K562 (cell line): ENCODE data around the gene SPOCK3. TPM values are rescaled to one million over a fixed set of nuclear protein-coding genes. Genes with fewer than 3 reads are reported as not detected.

Source experiments
- ATAC-seq: fragments of 200-7000 bp; cut with Tn5 transposase; 3 replicates; pipeline ENCODE4 v1.9.1; 2020; ENCODE audit warnings: moderate library complexity
- BruUV-seq: library from RNA; stranded (reverse); fragments of 400-500 nt; replicated peaks from 2 replicates; lab custom pipeline; 2021; lab: Mats Ljungman, UMichigan
- CTCF ChIA-PET: fragments of 300-600 bp; formaldehyde crosslinking; extraction: SDS; loops from one replicate; lab custom pipeline; 2021; ENCODE audit warnings: low intra/inter-chr PET ratio; lab: Yijun Ruan, JAX
- POLR2A ChIA-PET: fragments of 300-600, 350-650 bp; sonication (Branson Sonifier 250); formaldehyde crosslinking; extraction: SDS; loops from one replicate; lab custom pipeline; 2021; ENCODE audit warnings: antibody characterized with exemption, inconsistent platforms; lab: Yijun Ruan, JAX
- DNase-seq, 4 experiments: peaks; one replicate each; pipeline versions ENCODE4 v3.0.0 to v3.0.0-alpha.2; 2011 to 2018; ENCODE audit warnings: low spot score in 3 of 4, mixed read lengths in 3 of 4; ENCODE audit errors: extremely low read depth in 1 of 4
- FAIRE-seq: peaks from 2 replicates; lab custom pipeline; 2011; peaks lifted over from hg19 to GRCh38; lab: Jason Lieb, UNC
- H2AFZ ChIP-seq: 2 replicates; pipeline ENCODE4 v1.6.0; 2011; ENCODE audit warnings: low read depth, low read length, control low read depth, inconsistent platforms
- H3K27ac ChIP-seq: fragments of 200-600 bp; 3 replicates; pipeline ENCODE4 v1.8.0; 2011; ENCODE audit warnings: low read depth, mild to moderate bottlenecking, control low read depth, inconsistent platforms, low read length, moderate library complexity, mixed read lengths; ENCODE audit errors: extremely low read depth
- H3K27me3 ChIP-seq, 2 experiments: fragments of 300-600 bp in 1 of 2; 2 replicates in 1 of 2; 3 replicates in 1 of 2; pipeline versions ENCODE4 v1.6.0 to v1.8.0; 2011; ENCODE audit warnings: inconsistent platforms in 2 of 2, low read length in 2 of 2, mild to moderate bottlenecking in 1 of 2, mixed read lengths in 1 of 2, moderate library complexity in 1 of 2; ENCODE audit not compliant: control insufficient read depth in 2 of 2, insufficient read depth in 2 of 2
- H3K36me3 ChIP-seq: fragments of 300-600 bp; 3 replicates; pipeline ENCODE4 v1.8.0; 2011; ENCODE audit warnings: mild to moderate bottlenecking, low read length, inconsistent platforms; ENCODE audit not compliant: control insufficient read depth, insufficient read depth
- H3K4me1 ChIP-seq, 2 experiments: fragments of 200-600 bp in 1 of 2; replicated peaks in 1 of 2; 2 replicates in 1 of 2; 3 replicates in 1 of 2; pipeline versions ENCODE4 v1.5.1 to v1.8.0; 2011; ENCODE audit warnings: inconsistent platforms in 2 of 2, low read length in 2 of 2, mild to moderate bottlenecking in 1 of 2, mixed read lengths in 1 of 2, moderate library complexity in 1 of 2; ENCODE audit not compliant: control insufficient read depth in 2 of 2, insufficient read depth in 2 of 2
- H3K4me2 ChIP-seq: 2 replicates; pipeline ENCODE4 v1.6.1; 2011; ENCODE audit warnings: low read length, control low read depth, inconsistent platforms, mixed read lengths; ENCODE audit not compliant: insufficient read depth
- H3K4me3 ChIP-seq: fragments of 200-600 bp; sonication (generic), shearing (Covaris generic); 2 replicates; pipeline ENCODE4 v1.5.1; 2016; ENCODE audit warnings: control low read depth, inconsistent platforms
- H3K79me2 ChIP-seq: fragments of 200-600 bp; 3 replicates; pipeline ENCODE4 v1.8.0; 2011; ENCODE audit warnings: low read length, inconsistent platforms; ENCODE audit not compliant: control insufficient read depth, insufficient read depth
- H3K9ac ChIP-seq, 2 experiments: 2 replicates each; pipeline versions ENCODE4 v1.6.0 to v1.6.1; 2011; ENCODE audit warnings: low read depth in 2 of 2, low read length in 2 of 2, control low read depth in 1 of 2, inconsistent platforms in 1 of 2, mild to moderate bottlenecking in 1 of 2, mixed read lengths in 1 of 2; ENCODE audit not compliant: insufficient read depth in 1 of 2
- H3K9me1 ChIP-seq: one replicate; pipeline ENCODE4 v1.6.0; 2011; ENCODE audit warnings: inconsistent platforms, mild to moderate bottlenecking, low read length, moderate library complexity; ENCODE audit not compliant: control insufficient read depth, insufficient read depth
- H3K9me3 ChIP-seq: replicated peaks from 2 replicates; pipeline ENCODE4 v1.5.1; 2011; ENCODE audit warnings: low read depth, low read length, inconsistent platforms; ENCODE audit not compliant: control insufficient read depth, insufficient read depth
- H4K20me1 ChIP-seq: replicated peaks from 2 replicates; pipeline ENCODE4 v1.6.1; 2011; ENCODE audit warnings: low read length, inconsistent platforms, mixed read lengths; ENCODE audit not compliant: control insufficient read depth, insufficient read depth
- CBX8 ChIP-seq: fragments of 200-600 bp; sonication (generic); IDR thresholded peaks from 2 replicates; pipeline ENCODE4 v1.6.1; 2012; ENCODE audit warnings: borderline replicate concordance, mixed run types, low read depth, mild to moderate bottlenecking, moderate library complexity, mixed read lengths, low read length, control low read depth, inconsistent platforms; ENCODE audit not compliant: poor library complexity, severe bottlenecking; ENCODE audit errors: extremely low read depth
- CCAR2 ChIP-seq: fragments of 200-400 bp; formaldehyde crosslinking; IDR thresholded peaks from 2 replicates; pipeline ENCODE4 v1.6.1; 2017; ENCODE audit warnings: mild to moderate bottlenecking, low read depth, low read length
- ETS1 ChIP-seq: conservative IDR thresholded peaks from 2 replicates; pipeline ENCODE4 v1.6.1; 2011; ENCODE audit warnings: low read depth, mild to moderate bottlenecking, low read length; ENCODE audit not compliant: control insufficient read depth
- IRF2 ChIP-seq: sonication (generic); formaldehyde crosslinking; IDR thresholded peaks from 2 replicates; pipeline ENCODE4 v1.8.1; 2022; ENCODE audit warnings: mild to moderate bottlenecking, missing genetic modification reagents
- KAT8 ChIP-seq: fragments of 450-650 bp; IDR thresholded peaks from 2 replicates; pipeline ENCODE4 v1.6.1; 2016; ENCODE audit warnings: low read depth, mild to moderate bottlenecking
- MYBL2 ChIP-seq, 2 experiments: fragments of 450-650 bp in 1 of 2; sonication (generic) in 1 of 2; formaldehyde crosslinking in 1 of 2; IDR thresholded peaks; 2 replicates each; pipeline versions ENCODE4 v1.6.1 to v1.8.1; 2017 to 2022; ENCODE audit warnings: borderline replicate concordance in 1 of 2, inconsistent platforms in 1 of 2, low read depth in 1 of 2, mild to moderate bottlenecking in 1 of 2, missing genetic modification reagents in 1 of 2, moderate library complexity in 1 of 2
- NFIX ChIP-seq: fragments of 250-450 bp; sonication (Bioruptor Pico); IDR thresholded peaks from 2 replicates; pipeline ENCODE4 v1.4.0; 2020; ENCODE audit warnings: low read depth, mild to moderate bottlenecking, moderate library complexity
- PCBP2 ChIP-seq: fragments of 200-400 bp; formaldehyde crosslinking; IDR thresholded peaks from 2 replicates; pipeline ENCODE4 v1.6.1; 2018; ENCODE audit warnings: low read length, low read depth, mild to moderate bottlenecking, moderate library complexity; ENCODE audit not compliant: poor library complexity, severe bottlenecking
- SETDB1 ChIP-seq: IDR thresholded peaks from one replicate; pipeline ENCODE4 v1.6.1; 2012; ENCODE audit warnings: low read length, control low read depth, inconsistent platforms
- SIX5 ChIP-seq, 2 experiments: IDR thresholded peaks; 2 replicates each; pipeline ENCODE4 v1.6.1; 2011; ENCODE audit warnings: low read length in 2 of 2, borderline replicate concordance in 1 of 2, low read depth in 1 of 2, mild to moderate bottlenecking in 1 of 2, moderate library complexity in 1 of 2; ENCODE audit not compliant: insufficient read depth in 1 of 2
- SMARCC2 ChIP-seq: fragments of 450-650 bp; IDR thresholded peaks from 2 replicates; pipeline ENCODE4 v1.6.1; 2017; ENCODE audit warnings: antibody characterized with exemption, moderate library complexity, mild to moderate bottlenecking, low read depth
- TBL1XR1 ChIP-seq, 2 experiments: IDR thresholded peaks; 2 replicates each; pipeline ENCODE4 v1.6.1; 2012; ENCODE audit warnings: improper control_type of control experiment in 2 of 2, low read length in 2 of 2, mild to moderate bottlenecking in 1 of 2
- TRIM24 ChIP-seq, 2 experiments: fragments of 450-650 bp; IDR thresholded peaks; 2 replicates each; pipeline ENCODE4 v1.6.1; 2016
- ZNF133 ChIP-seq: fragments of 250-450 bp; sonication (Bioruptor Pico); IDR thresholded peaks from 2 replicates; pipeline ENCODE4 v1.4.0; 2020; ENCODE audit warnings: mild to moderate bottlenecking
- ZNF143 ChIP-seq: sonication (generic); formaldehyde crosslinking; IDR thresholded peaks from 2 replicates; pipeline ENCODE4 v1.9.0; 2022; ENCODE audit warnings: mild to moderate bottlenecking, missing genetic modification reagents
- ZNF3 ChIP-seq: fragments of 250-450 bp; sonication (Bioruptor Pico); IDR thresholded peaks from 2 replicates; pipeline ENCODE4 v1.5.0; 2021; ENCODE audit warnings: mild to moderate bottlenecking, moderate library complexity
- ZNF511 ChIP-seq: sonication (generic); formaldehyde crosslinking; IDR thresholded peaks from 2 replicates; pipeline ENCODE4 v1.8.0; 2022; ENCODE audit warnings: mild to moderate bottlenecking, missing genetic modification reagents
- ZNF695 ChIP-seq: fragments of 450-650 bp; formaldehyde crosslinking; IDR thresholded peaks from 2 replicates; pipeline ENCODE4 v1.4.0; 2020; ENCODE audit warnings: mild to moderate bottlenecking, moderate library complexity
- ZNF75A ChIP-seq: fragments of 450-650 bp; formaldehyde crosslinking; IDR thresholded peaks from 2 replicates; pipeline ENCODE4 v1.4.0; 2020; ENCODE audit warnings: mild to moderate bottlenecking
- WGBS: fragments of 100-300 bp; shearing (Covaris generic); methylation state at CpG from one replicate; pipeline ENCODE4 v1.1.6; 2016; ENCODE audit warnings: low coverage, mixed read lengths; ENCODE audit not compliant: insufficient coverage; ENCODE audit errors: missing lambda C conversion rate; 5-methylcytosine and 5-hydroxymethylcytosine counted together
- in situ Hi-C: fragments of 300-500 bp; cut with MboI; formaldehyde crosslinking; loops from 4 replicates; pipeline ENCODE4 v1.15.0; 2018; ENCODE audit warnings: inconsistent platforms, mixed read lengths
- intact Hi-C: fragments of 100-400 bp; cut with micrococcal nuclease; formaldehyde crosslinking; loops from 2 replicates; pipeline ENCODE4 v1.14.2; 2022
- polyA plus RNA-seq, 8 experiments: library from polyadenylated mRNA; depleted of rRNA in 4 of 8; stranded (reverse) in 5 of 8; unstranded in 3 of 8; fragments of >200 nt; fragmentation: Nextera tagmentation in 2 of 8; fragmentation: Illumina TruSeq in 1 of 8; extraction: Ambion mirVana in 2 of 8; extraction: Trizol in 1 of 8; gene quantifications; 2 replicates each; pipeline versions ENCODE4 v1.2.1 to v1.2.3, GENCODE V29; 2011 to 2014; ENCODE audit warnings: inconsistent platforms in 1 of 8, missing spikeins in 1 of 8
- total RNA-seq, 7 experiments: library from RNA; depleted of rRNA in 6 of 7; stranded (reverse); fragments of >200 nt in 6 of 7; fragmentation: Illumina TruSeq in 2 of 7; extraction: Trizol in 2 of 7; gene quantifications; 2 replicates each; pipeline versions ENCODE4 v1.2.1 to v1.2.3, GENCODE V29; 2011 to 2021; ENCODE audit warnings: low replicate concordance in 1 of 7

The SPOCK3 gene
- total and polyA plus RNA-seq, 9 of the 15 experiments (the other 6 are each of a cell fraction or from before 2014, with no cell fraction given) = not detected

GRCh38 chr4:167150587-167150986 is 83.7 kb downstream of the SPOCK3 start (continued):
- TF ChIP-seq ZNF143 (CRISPR knock-in tag) (no peak), CCAR2 (no peak), PCBP2 (no peak), ZNF511 (CRISPR knock-in tag) (no peak)

- in situ Hi-C loops (no loop called here), intact Hi-C loops (no loop called here)
- Histone ChIP-seq H2AFZ (no peak overlapping the region), H3K9me1 (no peaks in the 10 kb centered on the region), H3K4me1 (no peaks in the 10 kb centered on the region), H3K27me3 (no peaks in the 10 kb centered on the region), H4K20me1 (no peaks in the 10 kb centered on the region), H3K9ac (no peak overlapping the region), H3K9me3 (no peaks in the 10 kb centered on the region; the same call in 1 of the 2 replicates), H3K27ac (no peak overlapping the region), H3K4me3 (no peak overlapping the region), H3K36me3 (no peaks in the 10 kb centered on the region), H3K79me2 (no peaks in the 10 kb centered on the region), H3K4me2 (no peak overlapping the region)
- POLR2A ChIA-PET = no interaction called here
- no peak for DNase-seq
- no peak for TF ChIP-seq SIX5 (IDR thresholded peaks at IDR 0.05; ENCODE audit: borderline replicate concordance in 1 of 2, insufficient read depth in 1 of 2, low read depth in 1 of 2, low read length in 2 of 2)
- no peak for TF ChIP-seq SETDB1
- TF ChIP-seq KAT8 = no peak
- TF ChIP-seq TRIM24 (IDR thresholded peaks at IDR 0.05) = no peak
- no peak for TF ChIP-seq ZNF695 (CRISPR knock-in tag)
- no peak for TF ChIP-seq MYBL2 (IDR thresholded peaks at IDR 0.05; ENCODE audit: low read depth)
- TF ChIP-seq MYBL2 (CRISPR knock-in tag; IDR thresholded peaks at IDR 0.05; ENCODE audit: borderline replicate concordance) = no peak
- TF ChIP-seq IRF2 (CRISPR knock-in tag) = no peak
- TF ChIP-seq ZNF133 (CRISPR knock-in tag) = no peak
- no peak for TF ChIP-seq TBL1XR1 (IDR thresholded peaks at IDR 0.05; ENCODE audit: low read length in 2 of 2)
- no peak for TF ChIP-seq SMARCC2
- TF ChIP-seq ZNF3 (CRISPR knock-in tag) = no peak
- TF ChIP-seq CBX8 = no peak
- no peak for TF ChIP-seq ETS1
- TF ChIP-seq NFIX (CRISPR knock-in tag) = no peak
- no peak for TF ChIP-seq ZNF75A (CRISPR knock-in tag)
- 0% methylated on average over 1 of the region's 1 CpG for WGBS
- CTCF ChIA-PET = no interaction called here
- BruUV-seq = no TSS peak
- FAIRE-seq = no peak
- ATAC-seq = no peak
Measured at GRCh38 chr4:167144605-167145004, 89.7 kb downstream of the SPOCK3 start.
